ENCODE results near the gene MAP2K2.

The MAP2K2 gene

DNA sequence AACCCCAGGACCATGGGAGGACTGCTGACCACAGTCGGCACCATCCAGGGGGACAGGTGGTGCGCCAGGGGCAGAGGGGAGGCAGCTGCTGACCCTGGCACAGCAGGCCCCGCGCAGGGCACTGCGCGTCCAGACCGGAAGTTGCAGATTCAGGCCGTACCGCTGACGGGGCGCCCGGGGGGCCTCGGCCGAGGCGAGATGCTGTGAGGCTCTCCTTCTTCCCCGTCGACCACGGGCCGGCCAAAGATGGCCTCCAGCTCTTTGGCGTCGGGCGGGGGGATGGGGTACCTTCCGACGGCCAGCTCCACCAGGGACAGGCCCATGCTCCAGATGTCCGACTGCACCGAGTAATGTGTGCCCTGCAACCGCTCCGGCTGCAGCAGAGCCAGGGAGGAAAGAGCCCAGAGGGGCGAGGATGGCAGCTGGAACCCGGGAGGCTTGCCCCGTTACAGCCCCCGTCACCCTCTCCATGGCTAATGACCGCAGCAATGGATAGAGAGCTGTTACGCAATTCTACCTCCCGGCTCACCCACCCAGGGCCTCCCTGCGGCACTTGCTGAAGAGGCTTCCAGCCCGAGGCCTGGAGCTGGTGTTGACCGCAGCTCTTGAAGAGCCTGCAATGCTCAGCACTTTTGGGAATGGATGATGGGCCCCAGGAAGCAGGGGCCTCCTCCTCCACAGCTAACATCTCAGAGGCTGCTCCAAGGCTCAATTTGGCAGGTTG, 24.7 kb downstream of the MAP2K2 start:
- no peak for DNase-seq (ENCODE audit: low spot score)

- DNase-seq (ENCODE audit: low spot score) = no peak
Measured at GRCh38 chr19:4098493-4098892, 25.4 kb downstream of the MAP2K2 start.

- no peak for DNase-seq (ENCODE audit: low spot score)
Measured at GRCh38 chr19:4097501-4097900, 26.4 kb downstream of the MAP2K2 start.

DNA sequence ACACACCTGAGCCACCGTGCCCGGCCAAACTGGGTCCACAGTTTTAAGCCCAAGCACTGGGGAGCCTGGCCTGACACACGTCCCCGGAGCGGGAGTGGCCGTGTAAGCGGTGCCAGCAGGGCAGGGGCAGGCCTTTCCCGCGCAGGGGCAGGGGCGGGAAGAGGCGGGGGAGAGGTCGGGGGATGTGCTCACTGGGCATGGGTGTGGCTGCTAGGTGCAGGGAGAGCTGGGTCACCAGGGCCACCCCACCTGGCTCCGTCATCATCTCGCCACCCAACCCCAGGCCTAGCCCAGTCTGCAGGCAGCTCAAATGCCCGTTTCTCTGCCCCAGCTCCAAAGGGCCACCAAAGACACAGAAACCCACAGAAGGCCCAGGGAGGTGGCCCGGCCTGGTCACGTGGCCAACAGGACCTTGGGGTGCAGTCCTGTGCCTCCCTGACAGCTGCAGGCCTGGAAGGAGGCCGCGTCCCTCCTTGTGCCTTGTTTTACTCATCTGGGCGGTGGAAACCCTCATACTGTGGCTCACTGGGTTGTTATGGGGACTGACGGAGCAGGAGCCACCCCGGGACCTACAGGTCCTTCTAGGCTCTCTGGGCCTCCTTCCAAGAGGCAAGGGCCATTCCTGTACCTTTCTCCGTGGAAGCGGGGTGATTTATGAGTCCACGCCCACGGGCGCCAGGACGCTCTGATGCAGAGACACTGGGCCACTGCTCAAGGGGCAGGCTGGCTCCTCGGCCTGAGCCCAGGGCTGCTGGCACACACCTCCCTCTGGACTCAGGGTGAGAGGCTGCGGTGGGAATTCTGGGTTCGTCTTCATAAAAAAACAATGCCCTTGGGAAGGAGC, 27.7 kb downstream of the MAP2K2 start:
- DNase-seq (ENCODE audit: low spot score) = no peak

- no peak for DNase-seq (ENCODE audit: low spot score)
Measured at GRCh38 chr19:4095488-4095844, 28.5 kb downstream of the MAP2K2 start.

- DNase-seq (ENCODE audit: low spot score) = no peak
Measured at GRCh38 chr19:4094761-4095487, 29.0 kb downstream of the MAP2K2 start.

- DNase-seq (ENCODE audit: low spot score) = no peak
Measured at GRCh38 chr19:4094291-4094690, 29.6 kb downstream of the MAP2K2 start.

DNA sequence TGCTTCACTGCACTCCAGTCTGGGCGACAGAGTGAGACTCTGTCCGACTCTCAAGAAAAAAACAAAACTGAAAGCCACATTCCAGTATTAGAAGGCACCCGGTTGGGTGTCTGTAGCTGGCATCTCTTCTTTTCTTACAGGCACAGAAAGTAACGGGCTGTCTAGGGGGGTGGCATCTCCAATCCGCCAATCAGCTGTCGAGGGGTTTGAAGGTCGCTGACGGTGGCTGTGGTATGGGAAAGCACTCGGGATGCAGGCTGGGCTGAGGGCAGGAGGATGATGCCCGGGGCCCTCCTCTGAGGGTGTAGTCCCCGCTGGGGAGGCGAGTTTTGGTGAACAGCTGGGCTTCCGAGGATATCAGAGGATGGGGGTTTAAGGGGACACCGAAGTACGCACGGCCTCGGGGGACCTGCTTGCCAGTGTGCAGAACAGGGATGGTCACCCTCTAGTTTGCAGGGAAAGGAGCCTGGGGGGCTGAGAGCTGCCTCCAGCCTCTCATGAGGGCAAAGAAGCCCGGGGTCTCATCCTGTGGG, 30.2 kb downstream of the MAP2K2 start:
- no peak for DNase-seq (ENCODE audit: low spot score)

GRCh38 chr19:4090356-4091220, 33.3 kb downstream of the MAP2K2 start:
- DNase-seq (ENCODE audit: low spot score) = no peak

DNA sequence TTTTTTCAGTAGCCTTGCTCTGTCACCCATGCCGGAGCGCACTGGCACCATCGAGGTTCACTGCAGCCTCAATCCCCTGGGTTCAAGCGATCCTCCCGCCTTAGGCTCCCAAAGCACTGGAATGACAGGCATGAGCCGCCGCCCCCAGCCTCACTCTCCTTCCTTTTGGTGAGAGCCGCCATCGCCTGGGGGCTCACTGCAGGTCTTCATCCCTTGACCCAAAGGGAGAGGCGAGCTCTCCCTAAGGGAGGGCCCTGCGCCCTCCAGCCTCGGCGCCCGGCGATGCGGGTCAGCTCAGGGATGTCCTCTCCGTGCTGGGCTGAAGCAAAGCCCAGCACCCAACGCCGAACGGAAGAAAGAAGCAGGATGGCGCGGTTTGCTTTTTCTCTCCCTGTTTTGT, 34.0 kb downstream of the MAP2K2 start:
- DNase-seq (ENCODE audit: low spot score) = no peak

GRCh38 chr19:4089400-4089908, 34.5 kb downstream of the MAP2K2 start:
- no peak for DNase-seq (ENCODE audit: low spot score)

GRCh38 chr19:4088975-4089374, 34.9 kb downstream of the MAP2K2 start:
- no peak for DNase-seq (ENCODE audit: low spot score)

DNA sequence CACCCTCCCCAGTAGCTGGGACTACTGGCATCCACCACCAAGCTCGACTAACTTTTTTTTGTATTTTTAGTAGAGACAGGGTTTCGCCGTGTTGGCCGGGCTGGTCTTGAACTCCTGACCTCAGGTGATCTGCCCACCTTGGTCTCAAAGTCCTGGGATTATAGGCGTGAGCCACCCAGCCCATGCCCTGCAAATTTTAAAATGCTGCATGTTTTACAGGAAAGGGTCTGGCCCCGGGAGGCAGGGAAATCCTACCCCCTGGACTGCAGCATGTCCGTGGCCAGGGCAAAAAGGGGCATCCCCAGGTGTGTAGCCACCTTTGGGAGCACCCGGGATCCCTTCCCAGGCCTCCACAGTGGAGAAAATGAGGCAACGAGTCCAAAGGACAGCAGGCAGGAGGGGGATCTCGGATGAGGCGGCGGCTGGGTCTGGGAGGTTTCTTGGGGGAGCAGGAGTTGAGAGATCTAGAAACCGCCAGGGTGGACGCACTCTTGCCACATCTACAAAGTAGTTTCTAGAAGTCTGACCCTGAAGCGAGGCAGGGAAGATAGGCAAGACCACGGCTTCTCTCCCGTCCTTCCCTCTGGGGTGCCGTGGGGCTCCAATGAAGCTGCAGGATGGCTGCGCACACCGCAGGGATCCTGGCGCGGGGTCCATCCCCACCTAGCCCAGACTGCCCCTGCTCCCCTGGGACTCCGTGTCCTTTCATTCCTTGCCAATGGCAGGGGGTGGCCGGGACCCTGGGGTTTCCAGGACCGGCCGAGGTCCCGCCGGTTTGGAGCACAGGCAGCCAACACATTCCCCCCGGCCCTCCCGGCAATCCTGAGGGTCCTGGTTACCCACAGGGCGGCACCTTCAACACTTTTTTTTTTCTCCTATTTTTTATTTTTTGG, 35.9 kb downstream of the MAP2K2 start:
- no peak for DNase-seq (ENCODE audit: low spot score)

DNA sequence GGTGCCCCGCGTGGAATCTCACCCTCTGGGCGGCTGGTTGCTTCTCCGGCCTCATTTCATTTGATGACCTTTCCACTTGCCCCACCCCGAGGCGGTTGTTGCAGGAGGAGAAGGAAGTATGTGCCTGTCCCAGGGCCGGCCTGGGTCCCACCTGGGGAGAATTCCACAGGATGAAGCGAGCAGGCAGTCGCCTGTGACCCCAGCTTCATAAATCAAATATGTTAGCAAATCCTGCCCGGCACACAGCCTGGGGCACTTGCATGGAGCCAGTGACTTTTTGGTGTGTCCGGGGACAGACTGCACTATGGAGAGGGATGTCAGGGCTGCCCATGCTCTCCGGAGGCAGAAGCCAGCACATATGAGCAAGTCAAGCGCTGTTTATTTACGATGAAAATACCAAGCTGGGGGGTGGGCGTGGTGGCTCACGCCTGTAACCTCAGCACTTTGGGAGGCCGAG, 37.5 kb downstream of the MAP2K2 start:
- no peak for DNase-seq (ENCODE audit: low spot score)

DNA sequence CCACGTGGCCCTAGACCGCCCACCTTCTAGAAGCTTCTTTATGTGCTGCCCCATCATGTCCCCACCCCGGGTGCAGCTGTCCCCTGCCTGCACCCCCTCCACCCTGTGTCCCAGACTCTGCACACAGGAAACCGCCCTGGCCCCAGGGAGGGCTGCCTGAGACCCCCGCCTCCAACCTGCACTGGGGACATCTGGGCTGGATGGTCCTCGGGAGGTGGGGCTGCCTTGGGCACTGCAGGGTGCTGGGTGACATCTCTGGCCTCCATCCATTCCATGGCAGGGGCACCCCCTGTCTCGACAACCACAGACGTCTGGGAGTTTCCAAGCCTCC, 39.4 kb downstream of the MAP2K2 start:
- no peak for DNase-seq (ENCODE audit: low spot score)

DNA sequence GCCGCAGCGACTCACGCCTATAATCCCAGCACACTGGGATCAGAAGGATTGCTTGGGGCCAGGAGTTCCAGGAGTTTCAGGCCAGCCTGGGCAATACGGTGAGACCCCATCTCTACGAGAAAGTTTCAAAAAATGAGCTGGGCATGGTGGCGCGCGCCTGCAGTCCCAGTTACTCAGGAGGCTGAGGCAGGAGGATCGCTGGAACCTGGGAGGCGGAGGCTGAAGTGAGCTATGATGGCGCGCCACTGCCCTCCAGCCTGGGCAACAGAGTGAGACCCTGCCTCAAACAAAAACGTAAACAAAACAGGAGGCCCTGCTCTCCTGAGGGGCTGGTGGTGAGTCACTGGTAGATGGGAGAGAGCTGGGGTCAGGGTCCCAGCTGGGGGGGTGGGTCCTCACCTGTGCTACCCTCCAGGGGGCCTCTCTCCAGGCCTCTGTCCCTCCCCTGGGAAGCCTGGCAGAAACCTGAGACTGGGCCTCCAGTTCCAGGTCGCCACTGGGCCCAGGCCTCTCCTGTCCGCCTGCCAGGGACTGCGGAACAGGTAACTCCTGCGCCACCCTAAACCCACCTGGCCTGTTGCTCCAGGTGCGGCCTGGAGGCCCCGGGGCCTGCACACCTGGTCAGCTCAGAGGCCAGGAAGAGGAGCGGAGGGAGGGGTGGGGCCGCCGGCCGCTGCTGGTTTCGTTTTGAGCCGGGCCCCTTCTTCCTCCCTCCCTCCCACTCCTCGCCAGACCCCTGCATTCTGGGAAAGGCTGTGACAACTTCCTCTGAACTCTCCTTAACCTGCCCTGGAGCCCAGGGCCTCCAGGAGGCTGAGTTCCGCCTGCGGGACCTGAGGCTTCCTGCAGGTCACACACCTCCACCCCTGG, 40.0 kb downstream of the MAP2K2 start:
- no peak for DNase-seq (ENCODE audit: low spot score)

DNA sequence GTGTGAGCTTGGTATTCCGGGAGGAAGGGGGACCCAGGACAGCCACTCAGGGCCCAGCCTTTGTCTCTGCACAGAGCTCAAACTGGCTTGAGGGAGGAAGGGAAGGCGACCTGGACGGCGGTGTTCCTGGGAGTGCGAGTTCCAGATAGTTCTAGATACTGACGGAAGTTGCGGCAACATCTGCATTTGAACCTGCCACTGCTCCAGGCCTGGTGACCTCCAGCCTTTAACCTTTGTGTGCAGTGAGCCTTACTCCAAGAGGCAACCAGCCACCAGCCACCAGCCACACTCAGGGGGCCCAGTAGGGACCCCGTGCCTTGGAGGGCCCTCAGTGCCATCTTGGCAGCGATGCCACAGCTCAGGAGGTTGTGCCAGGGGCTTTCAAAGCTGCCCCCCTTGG, 41.8 kb downstream of the MAP2K2 start:
- no peak for DNase-seq (ENCODE audit: low spot score)

DNA sequence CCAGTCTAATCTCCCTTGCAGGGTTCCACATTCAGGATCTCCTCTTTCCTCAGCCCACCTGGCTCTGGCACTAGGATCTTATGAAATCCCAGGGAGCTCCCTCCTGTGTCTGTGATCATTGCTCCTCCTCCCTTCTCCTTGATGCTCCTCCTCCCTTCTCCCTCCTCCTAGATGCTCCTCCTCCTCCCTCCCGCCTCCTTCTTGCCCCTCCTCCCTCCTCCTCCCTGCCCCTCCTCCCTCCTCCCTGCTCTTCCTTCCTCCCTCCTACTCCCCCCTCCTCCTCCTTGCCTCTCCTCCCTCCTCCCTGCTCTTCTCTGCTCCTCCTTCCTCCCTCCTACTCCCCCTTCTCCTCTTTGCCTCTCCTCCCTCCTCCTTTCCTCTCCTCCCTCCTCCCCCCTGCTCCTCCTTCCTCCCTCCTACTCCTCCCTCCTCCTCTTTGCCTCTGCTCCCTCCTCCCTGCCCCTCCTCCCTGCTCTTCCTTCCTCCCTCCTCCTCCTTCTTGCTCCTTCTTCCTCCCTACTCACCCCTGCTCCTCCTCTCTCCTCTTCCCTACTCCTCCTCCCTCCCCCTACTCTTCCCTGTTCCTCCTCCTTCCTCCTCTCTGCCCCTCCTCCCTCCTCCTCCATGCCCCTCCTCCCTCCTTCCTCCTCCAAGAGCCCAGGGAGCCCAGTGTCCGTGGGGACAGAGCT, 42.3 kb downstream of the MAP2K2 start:
- no peak for DNase-seq (ENCODE audit: low spot score)

DNA sequence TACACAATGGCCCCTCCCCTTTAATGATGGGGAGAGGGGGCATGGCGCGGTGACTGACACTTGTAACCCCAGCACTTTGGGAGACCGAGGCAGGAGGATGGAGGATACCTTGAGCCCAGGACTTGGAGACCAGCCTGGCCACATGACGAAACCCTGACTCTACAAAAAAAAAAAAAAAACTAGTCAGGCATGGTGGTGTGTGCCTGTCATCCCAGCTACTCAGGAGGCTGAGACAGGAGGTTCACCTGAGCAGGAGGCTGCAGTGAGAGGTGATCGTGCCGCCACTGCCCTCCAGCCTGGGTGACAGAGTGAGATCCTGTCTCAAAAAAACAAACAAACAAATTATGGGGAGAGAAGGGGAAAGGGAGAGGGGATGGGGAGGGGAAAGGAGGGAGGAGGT, 43.4 kb downstream of the MAP2K2 start:
- DNase-seq (ENCODE audit: low spot score) = no peak

Measured in iPS-NIHi11 (cell line).